Measurements from ENCODE around the gene DHRS2. TPM values are rescaled to one million over a fixed set of nuclear protein-coding genes. Genes with fewer than 3 reads are reported as not detected.

Gene DHRS2
- total and polyA plus RNA-seq, 2 of the 13 experiments (the other 11 are each of a cell fraction or from before 2014, with no cell fraction given), result 1,621 to 3,021 TPM

DNA sequence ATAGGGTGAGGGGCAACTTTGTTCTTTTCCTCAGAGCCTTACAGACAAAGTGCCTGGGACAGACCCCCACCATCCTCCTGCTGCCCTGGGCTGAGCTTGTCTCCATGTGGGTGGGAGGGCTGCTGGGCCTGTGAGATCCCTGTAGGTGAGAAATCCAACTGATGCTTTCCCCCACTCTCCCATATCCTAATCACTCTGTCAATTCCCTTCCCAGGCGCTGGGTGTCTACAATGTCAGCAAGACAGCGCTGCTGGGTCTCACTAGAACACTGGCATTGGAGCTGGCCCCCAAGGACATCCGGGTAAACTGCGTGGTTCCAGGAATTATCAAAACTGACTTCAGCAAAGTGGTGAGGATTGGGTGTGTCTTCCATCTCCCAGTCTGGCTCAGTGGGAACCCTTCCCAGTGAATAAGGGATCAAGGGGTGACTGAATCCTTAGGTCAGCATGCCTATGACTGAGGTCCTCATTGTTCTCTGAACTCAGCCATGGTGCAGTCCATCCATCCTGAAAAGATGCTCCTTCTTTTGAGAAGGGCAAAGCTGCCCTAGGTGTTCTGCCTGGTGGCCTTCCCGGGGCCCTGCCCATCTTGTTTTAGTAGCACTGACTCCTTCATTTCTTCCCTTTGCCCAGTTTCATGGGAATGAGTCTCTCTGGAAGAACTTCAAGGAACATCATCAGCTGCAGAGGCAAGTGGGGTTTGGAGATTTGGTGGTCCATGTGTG is 8.2 kb downstream of the DHRS2 start (continued):
- TF ChIP-seq, protein P1, sequence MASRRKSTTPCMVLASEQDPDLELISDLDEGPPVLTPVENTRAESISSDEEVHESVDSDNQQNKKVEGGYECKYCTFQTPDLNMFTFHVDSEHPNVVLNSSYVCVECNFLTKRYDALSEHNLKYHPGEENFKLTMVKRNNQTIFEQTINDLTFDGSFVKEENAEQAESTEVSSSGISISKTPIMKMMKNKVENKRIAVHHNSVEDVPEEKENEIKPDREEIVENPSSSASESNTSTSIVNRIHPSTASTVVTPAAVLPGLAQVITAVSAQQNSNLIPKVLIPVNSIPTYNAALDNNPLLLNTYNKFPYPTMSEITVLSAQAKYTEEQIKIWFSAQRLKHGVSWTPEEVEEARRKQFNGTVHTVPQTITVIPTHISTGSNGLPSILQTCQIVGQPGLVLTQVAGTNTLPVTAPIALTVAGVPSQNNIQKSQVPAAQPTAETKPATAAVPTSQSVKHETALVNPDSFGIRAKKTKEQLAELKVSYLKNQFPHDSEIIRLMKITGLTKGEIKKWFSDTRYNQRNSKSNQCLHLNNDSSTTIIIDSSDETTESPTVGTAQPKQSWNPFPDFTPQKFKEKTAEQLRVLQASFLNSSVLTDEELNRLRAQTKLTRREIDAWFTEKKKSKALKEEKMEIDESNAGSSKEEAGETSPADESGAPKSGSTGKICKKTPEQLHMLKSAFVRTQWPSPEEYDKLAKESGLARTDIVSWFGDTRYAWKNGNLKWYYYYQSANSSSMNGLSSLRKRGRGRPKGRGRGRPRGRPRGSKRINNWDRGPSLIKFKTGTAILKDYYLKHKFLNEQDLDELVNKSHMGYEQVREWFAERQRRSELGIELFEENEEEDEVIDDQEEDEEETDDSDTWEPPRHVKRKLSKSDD (CRISPR knock-in tag; IDR thresholded peaks at IDR 0.05; ENCODE audit: low read depth), result no peak
- TF ChIP-seq ZFX (CRISPR knock-in tag; IDR thresholded peaks at IDR 0.05; ENCODE audit: low read depth) (no peak), MED1 (CRISPR knock-in tag; IDR thresholded peaks at IDR 0.05) (no peak), ZC3H4 (CRISPR knock-in tag; IDR thresholded peaks at IDR 0.05; ENCODE audit: borderline replicate concordance) (no peak; the same call in 1 of the 2 replicates), ZNF792 (CRISPR knock-in tag; IDR thresholded peaks at IDR 0.05) (no peak), HOXA3 (CRISPR knock-in tag; IDR thresholded peaks at IDR 0.05) (no peak; the same call in 1 of the 2 replicates), NCOR1 (IDR thresholded peaks at IDR 0.05; ENCODE audit: borderline replicate concordance, low read length) (no peak), MAFK (conservative IDR thresholded peaks at IDR 0.05 in 1 of 2, IDR thresholded peaks at IDR 0.05 in 1 of 2; ENCODE audit: low read length in 2 of 2) (0 out of 4 replicates have a peak, but pooled peaks of 1 of the 2 experiments have one; percentile 0), IRX3 (CRISPR knock-in tag; IDR thresholded peaks at IDR 0.05; ENCODE audit: borderline replicate concordance, low read depth) (0 out of 2 replicates have a peak, but pooled peaks have one; percentile 88), ZNF329 (CRISPR knock-in tag; IDR thresholded peaks at IDR 0.05; ENCODE audit: low read depth) (no peak)
- TF ChIP-seq, protein P2, sequence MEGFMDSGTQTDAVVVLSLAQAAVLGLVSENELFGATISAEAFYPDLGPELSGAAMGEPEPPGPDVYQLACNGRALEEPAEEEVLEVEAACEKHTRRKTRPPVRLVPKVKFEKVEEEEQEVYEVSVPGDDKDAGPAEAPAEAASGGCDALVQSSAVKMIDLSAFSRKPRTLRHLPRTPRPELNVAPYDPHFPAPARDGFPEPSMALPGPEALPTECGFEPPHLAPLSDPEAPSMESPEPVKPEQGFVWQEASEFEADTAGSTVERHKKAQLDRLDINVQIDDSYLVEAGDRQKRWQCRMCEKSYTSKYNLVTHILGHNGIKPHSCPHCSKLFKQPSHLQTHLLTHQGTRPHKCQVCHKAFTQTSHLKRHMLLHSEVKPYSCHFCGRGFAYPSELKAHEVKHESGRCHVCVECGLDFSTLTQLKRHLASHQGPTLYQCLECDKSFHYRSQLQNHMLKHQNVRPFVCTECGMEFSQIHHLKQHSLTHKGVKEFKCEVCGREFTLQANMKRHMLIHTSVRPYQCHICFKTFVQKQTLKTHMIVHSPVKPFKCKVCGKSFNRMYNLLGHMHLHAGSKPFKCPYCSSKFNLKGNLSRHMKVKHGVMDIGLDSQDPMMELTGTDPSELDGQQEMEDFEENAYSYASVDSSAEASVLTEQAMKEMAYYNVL (CRISPR knock-in tag; IDR thresholded peaks at IDR 0.05; ENCODE audit: borderline replicate concordance), result peak; percentile 46; the same call in 1 of the 2 replicates
- TF ChIP-seq, protein P3, sequence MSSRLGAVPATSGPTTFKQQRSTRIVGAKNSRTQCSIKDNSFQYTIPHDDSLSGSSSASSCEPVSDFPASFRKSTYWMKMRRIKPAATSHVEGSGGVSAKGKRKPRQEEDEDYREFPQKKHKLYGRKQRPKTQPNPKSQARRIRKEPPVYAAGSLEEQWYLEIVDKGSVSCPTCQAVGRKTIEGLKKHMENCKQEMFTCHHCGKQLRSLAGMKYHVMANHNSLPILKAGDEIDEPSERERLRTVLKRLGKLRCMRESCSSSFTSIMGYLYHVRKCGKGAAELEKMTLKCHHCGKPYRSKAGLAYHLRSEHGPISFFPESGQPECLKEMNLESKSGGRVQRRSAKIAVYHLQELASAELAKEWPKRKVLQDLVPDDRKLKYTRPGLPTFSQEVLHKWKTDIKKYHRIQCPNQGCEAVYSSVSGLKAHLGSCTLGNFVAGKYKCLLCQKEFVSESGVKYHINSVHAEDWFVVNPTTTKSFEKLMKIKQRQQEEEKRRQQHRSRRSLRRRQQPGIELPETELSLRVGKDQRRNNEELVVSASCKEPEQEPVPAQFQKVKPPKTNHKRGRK (CRISPR knock-in tag; IDR thresholded peaks at IDR 0.05), result no peak
- TF ChIP-seq, protein P4, sequence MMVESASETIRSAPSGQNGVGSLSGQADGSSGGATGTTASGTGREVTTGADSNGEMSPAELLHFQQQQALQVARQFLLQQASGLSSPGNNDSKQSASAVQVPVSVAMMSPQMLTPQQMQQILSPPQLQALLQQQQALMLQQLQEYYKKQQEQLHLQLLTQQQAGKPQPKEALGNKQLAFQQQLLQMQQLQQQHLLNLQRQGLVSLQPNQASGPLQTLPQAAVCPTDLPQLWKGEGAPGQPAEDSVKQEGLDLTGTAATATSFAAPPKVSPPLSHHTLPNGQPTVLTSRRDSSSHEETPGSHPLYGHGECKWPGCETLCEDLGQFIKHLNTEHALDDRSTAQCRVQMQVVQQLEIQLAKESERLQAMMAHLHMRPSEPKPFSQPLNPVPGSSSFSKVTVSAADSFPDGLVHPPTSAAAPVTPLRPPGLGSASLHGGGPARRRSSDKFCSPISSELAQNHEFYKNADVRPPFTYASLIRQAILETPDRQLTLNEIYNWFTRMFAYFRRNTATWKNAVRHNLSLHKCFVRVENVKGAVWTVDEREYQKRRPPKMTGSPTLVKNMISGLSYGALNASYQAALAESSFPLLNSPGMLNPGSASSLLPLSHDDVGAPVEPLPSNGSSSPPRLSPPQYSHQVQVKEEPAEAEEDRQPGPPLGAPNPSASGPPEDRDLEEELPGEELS (CRISPR knock-in tag; IDR thresholded peaks at IDR 0.05), result no peak
- TF ChIP-seq, protein P5, sequence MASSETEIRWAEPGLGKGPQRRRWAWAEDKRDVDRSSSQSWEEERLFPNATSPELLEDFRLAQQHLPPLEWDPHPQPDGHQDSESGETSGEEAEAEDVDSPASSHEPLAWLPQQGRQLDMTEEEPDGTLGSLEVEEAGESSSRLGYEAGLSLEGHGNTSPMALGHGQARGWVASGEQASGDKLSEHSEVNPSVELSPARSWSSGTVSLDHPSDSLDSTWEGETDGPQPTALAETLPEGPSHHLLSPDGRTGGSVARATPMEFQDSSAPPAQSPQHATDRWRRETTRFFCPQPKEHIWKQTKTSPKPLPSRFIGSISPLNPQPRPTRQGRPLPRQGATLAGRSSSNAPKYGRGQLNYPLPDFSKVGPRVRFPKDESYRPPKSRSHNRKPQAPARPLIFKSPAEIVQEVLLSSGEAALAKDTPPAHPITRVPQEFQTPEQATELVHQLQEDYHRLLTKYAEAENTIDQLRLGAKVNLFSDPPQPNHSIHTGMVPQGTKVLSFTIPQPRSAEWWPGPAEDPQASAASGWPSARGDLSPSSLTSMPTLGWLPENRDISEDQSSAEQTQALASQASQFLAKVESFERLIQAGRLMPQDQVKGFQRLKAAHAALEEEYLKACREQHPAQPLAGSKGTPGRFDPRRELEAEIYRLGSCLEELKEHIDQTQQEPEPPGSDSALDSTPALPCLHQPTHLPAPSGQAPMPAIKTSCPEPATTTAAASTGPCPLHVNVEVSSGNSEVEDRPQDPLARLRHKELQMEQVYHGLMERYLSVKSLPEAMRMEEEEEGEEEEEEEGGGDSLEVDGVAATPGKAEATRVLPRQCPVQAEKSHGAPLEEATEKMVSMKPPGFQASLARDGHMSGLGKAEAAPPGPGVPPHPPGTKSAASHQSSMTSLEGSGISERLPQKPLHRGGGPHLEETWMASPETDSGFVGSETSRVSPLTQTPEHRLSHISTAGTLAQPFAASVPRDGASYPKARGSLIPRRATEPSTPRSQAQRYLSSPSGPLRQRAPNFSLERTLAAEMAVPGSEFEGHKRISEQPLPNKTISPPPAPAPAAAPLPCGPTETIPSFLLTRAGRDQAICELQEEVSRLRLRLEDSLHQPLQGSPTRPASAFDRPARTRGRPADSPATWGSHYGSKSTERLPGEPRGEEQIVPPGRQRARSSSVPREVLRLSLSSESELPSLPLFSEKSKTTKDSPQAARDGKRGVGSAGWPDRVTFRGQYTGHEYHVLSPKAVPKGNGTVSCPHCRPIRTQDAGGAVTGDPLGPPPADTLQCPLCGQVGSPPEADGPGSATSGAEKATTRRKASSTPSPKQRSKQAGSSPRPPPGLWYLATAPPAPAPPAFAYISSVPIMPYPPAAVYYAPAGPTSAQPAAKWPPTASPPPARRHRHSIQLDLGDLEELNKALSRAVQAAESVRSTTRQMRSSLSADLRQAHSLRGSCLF (CRISPR knock-in tag; IDR thresholded peaks at IDR 0.05; ENCODE audit: borderline replicate concordance), result no peak

Measured in HepG2 (cell line).